Fibroblast of pulmonary artery (primary cell): ENCODE results near the gene NMNAT3.

Source experiments
- DNase-seq: peaks from one replicate; pipeline ENCODE4 v3.0.0-alpha.2; 2010; ENCODE audit warnings: low read depth
- H3K4me3 ChIP-seq: replicated peaks from 2 replicates; pipeline ENCODE4 v1.5.1; 2011; ENCODE audit warnings: low read depth, mild to moderate bottlenecking, control low read depth, low read length, moderate library complexity
- CTCF ChIP-seq: IDR thresholded peaks from 2 replicates; pipeline ENCODE4 v1.5.1; 2011; ENCODE audit warnings: mild to moderate bottlenecking, control low read depth, low read length, inconsistent platforms; ENCODE audit errors: missing control alignments

NMNAT3 gene

DNA sequence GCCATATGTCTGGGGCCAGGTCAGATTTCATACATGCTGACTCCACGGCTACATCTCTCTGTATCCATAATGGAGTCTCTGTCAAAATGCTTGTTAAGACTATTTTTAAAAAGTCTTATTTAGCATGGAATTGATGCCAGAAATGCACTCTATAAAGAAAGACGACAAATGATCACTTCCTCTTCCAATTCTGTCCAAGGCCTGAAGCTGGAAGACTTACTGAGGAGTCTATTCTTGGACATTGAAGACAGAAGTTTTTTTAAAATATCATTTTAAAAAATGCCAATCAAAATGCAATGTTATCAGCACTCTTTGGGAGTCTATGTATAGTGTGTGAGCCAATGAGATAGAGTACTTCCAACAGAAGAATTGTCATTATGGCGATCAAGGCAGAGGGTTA is 27.9 kb upstream of the NMNAT3 start:
- H3K4me3 ChIP-seq = no peak overlapping the region
- DNase-seq = no peak
- TF ChIP-seq CTCF = no peak

DNA sequence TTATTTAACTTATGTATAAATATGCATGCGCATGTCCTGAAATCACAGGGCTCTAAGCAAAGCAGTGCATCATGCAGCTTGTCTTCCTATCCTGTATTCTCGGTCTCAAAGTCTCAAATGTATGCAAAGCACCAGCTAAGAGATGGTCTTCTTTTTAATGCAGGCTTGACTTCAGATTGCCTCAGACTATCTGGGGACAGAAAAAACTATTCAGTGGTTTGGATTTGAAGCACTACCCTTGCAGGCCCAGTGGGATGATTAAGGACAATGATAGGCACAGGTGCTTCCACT is 18.5 kb upstream of the NMNAT3 start:
- no peak for TF ChIP-seq CTCF
- H3K4me3 ChIP-seq = no peak overlapping the region
- no peak for DNase-seq

- no peak overlapping the region for H3K4me3 ChIP-seq
- TF ChIP-seq CTCF = no peak
- DNase-seq = no peak
Measured at GRCh38 chr3:139695426-139696313, 17.9 kb upstream of the NMNAT3 start.

DNA sequence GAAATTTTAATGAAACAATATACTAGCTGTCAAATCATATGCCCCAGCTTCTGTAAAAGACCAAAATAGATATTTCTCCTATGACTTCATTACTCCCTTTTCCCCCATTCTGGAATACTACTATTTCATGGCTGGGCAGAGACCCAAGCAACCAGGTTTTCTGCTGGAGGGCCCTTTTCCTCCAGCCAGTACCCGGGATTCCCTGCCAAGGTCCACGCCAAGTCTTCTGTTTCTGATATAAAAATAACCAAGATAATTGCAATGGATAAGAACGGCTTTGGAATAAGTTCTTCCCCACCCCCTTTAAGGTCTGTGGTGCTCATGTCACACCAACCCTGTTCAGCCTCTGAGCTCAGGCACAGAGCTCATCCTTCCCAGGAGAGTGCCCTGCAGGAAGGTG is 17.2 kb upstream of the NMNAT3 start:
- no peak for TF ChIP-seq CTCF
- H3K4me3 ChIP-seq = no peak overlapping the region
- DNase-seq = no peak

- TF ChIP-seq CTCF = no peak
- H3K4me3 ChIP-seq = no peak overlapping the region
- DNase-seq = no peak
Measured at GRCh38 chr3:139694542-139694941, 16.8 kb upstream of the NMNAT3 start.

- TF ChIP-seq CTCF = no peak
- no peak overlapping the region for H3K4me3 ChIP-seq
- DNase-seq = no peak
Measured at GRCh38 chr3:139691619-139692018, 13.8 kb upstream of the NMNAT3 start.

- H3K4me3 ChIP-seq = no peak overlapping the region
- TF ChIP-seq CTCF = no peak
- no peak for DNase-seq
Measured at GRCh38 chr3:139689708-139690228, 12.0 kb upstream of the NMNAT3 start.
